GM11168 (cell line): ENCODE data around the gene CCDC116.
"Not testable (repeated sequence)": the region's sequence is repeated elsewhere in the genome, so short reads cannot be mapped to it uniquely, and the experiment has no call there.

Experiments
- in situ Hi-C: fragments of 300-500 bp; cut with MboI; formaldehyde crosslinking; loops from one replicate; pipeline ENCODE4 v1.12.0; 2022; ENCODE audit warnings: low sequenced_read_pairs; ENCODE audit not compliant: unreplicated experiment

CCDC116 gene, protein sequence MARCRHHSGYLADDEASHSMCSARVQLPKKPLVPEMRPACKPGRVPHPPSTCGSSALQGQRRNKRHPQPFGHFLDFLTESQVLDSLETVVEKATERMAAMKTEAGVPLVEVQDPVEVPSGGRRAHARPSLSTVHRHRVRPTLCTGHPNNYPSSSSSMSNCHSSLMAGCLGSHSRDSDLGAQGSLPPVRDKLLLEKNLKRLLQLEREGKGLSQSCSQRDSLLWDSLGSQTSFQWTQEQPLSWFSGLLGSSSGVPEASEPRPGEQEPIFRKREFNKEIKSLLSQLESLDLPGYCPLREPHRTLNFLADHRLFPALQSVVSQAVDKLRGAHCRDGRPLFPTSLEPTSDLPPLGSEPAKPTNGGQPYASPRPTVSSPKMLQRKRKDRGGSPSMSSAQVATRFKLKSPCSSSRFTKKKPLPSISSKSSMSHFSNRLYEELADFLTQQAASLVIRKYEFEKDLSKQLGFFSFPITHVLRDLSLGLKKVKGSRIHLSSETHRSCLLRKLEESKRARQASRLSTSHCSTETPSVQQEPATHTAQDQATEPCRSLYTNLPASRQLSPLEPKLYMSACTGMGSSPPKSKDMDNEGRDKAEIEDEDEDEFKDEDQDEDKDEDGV

GRCh38 chr22:21632237-21632895, at the start of gene CCDC116:
Gene CCDC116 (plus strand): TSS chr22:21632760. CDS start chr22:21633182, 422 bp downstream.
- in situ Hi-C loops: no loop called here

- in situ Hi-C loops: no loop called here
Measured at GRCh38 chr22:21582801-21583740, 49.5 kb upstream of the CCDC116 start.

GRCh38 chr22:21585389-21585788, 47.2 kb upstream of the CCDC116 start:
- in situ Hi-C loops: no loop called here

DNA sequence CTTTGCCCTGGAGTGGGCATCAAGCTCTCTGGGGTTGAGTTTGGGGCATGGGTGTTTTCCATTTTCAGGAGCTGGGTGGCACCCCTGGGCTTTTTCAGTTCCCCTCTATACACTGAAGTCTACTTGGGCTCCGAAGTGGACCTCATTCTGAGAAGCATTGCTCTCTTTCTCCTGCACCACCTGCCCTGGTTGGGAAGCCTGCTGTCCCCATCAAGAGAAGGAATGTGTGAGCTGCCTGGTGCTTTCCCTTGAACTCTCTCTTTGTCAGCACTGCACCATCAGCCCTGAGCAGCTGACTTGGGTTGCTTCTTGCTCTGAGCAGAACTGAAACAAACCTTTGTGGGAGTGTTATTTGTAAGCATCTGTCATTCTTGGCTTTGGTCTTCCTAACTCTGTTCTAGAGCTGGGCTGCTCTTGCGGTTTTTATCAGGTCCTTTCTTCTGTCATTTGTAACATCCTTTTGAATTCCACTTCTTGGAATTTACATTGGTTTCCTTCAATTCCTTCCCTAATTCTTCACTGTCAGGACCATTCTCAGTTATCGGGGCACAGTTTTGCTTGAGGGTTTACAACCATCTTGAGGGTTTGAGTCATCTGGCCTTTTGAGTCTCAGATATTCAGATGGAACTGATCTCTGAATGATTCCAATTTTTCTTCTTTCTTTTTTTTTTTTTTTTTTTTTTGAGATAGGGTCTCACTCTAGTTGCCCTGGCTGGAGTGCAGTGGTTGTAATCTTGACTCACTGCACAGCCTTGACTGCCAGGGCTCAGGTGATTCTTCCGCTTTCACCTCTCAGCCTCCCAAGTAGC, 44.6 kb upstream of the CCDC116 start:
- in situ Hi-C loops: no loop called here

DNA sequence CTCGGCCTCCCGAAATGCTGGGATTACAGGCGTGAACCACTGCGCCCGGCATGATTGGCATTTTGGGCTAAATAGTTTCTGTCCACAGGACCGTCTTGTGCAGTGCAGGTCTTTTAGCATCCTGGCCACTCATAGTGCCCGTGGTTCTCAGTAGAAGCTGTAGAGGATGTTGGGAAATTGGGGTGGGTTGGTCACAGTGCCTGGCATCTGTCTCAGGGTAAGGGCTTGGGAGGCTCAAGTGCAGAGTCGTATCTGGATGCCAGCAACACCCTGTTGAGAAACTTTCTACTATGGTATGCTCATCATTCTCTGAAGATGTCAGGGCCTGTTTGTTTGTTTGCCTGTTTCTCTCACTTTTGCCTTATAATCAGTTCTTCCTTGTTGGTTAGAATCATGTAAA, 43.2 kb upstream of the CCDC116 start:
- in situ Hi-C loops: no loop called here

GRCh38 chr22:21590809-21591641, 41.5 kb upstream of the CCDC116 start:
- in situ Hi-C loops: no loop called here

GRCh38 chr22:21591695-21592094, 40.9 kb upstream of the CCDC116 start:
- in situ Hi-C loops: no loop called here

GRCh38 chr22:21592422-21592821, 40.1 kb upstream of the CCDC116 start:
- in situ Hi-C loops: no loop called here

- in situ Hi-C loops: no loop called here
Measured at GRCh38 chr22:21593406-21594232, 38.9 kb upstream of the CCDC116 start.

GRCh38 chr22:21594865-21595452, 37.6 kb upstream of the CCDC116 start:
- in situ Hi-C loops: no loop called here

- in situ Hi-C loops: not testable (repeated sequence)
Measured at GRCh38 chr22:21596356-21597135, 36.0 kb upstream of the CCDC116 start.

- in situ Hi-C loops: no loop called here
Measured at GRCh38 chr22:21598302-21598701, 34.3 kb upstream of the CCDC116 start.

DNA sequence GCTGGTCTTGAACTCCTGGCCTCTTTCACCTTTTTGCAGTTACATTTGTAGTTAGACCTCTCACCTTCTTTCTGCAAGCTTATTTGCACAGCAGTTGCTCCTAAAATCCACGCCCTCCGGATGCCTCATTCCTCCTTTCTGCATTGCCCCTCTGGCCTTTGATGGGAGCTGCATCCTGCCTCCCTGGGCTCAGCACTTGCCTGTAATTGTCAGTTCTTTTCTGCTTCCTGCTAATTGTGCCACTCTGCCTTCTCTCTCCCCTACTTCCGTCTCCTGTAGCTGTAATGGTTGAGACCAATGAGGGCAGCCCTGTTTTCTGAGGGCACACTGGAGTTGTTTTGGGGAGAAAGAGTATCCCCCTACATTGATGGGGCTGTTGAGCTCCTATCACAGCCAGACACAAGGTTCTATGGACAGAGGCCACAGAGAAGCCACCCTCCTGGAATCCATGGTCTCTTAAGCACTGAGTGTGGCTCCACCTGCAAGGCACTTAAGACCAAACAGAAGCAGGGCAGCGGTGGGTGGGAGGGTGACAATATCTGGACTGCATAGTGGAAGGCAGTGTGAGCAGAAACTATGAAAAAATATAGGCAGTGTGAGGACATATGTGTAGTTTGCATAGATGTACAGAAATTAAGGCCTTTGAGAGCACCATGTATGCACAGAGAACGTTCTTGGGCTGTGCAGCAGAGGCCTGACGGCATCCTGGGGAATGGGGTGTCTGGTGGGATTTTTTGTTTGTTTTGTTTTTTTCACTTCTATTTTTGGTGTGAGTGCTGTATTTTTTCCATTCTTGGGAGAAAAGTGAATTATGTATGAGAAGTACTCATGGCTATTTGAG, 33.3 kb upstream of the CCDC116 start:
- in situ Hi-C loops: no loop called here

DNA sequence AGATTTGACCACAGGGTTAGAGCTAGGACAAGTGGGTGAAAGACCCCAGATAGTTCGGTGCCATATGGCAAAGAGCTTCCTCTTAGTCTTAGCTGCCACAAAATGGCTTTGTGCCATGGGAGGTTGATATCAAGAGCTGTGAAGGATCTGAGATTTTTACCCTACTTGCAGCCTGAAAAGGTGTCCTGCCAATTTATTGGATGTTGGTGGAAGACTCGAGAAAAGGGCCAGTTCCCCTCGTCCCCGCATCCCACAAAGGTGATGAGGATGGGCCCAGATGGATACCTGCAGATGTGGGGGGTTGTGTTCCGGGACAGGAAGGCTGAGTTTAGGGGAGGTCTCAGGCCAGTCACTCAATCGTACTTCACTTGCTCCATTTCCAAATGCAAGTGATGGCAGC, 30.0 kb upstream of the CCDC116 start:
- in situ Hi-C loops: no loop called here

GRCh38 chr22:21603973-21604372, 28.6 kb upstream of the CCDC116 start:
- in situ Hi-C loops: no loop called here
